Measurements from ENCODE around the gene IGSF21.

DNA sequence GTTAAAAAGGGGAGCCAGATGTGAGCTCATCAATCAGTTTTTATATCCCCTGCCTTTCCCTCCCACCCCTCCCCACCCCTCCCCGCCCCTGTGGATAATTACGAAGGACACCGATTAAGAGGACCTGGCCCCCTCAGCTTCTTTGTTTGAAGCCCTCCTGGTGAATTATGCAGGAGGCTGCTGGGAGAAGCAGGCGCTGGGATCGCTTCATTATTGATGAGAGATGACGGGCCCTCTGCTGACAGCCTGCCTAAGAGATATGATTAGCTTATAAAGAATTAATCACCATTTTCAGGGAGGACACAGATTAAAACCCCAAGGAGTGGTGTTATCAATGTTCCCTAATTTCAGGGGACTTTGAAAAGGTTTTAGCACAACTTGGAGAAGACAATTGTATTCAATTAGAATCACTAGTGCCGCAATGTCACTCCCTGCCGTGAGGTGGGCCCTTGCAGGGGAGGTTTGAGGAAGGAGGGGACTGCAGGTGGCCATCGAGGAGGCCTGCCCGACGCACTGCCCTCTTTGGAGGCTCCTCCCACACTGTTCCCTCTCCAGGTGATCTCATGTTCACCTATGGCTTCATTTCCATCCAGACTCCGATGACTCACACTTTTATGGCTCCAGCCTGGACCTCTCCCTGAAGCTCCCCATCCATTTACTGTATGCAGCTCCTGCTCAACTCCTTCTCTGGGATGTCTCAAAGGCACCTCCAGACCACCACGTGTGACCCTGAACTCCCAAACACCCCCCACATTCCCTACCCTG, 306.1 kb downstream of the IGSF21 start:
- TF ChIP-seq, protein P1, sequence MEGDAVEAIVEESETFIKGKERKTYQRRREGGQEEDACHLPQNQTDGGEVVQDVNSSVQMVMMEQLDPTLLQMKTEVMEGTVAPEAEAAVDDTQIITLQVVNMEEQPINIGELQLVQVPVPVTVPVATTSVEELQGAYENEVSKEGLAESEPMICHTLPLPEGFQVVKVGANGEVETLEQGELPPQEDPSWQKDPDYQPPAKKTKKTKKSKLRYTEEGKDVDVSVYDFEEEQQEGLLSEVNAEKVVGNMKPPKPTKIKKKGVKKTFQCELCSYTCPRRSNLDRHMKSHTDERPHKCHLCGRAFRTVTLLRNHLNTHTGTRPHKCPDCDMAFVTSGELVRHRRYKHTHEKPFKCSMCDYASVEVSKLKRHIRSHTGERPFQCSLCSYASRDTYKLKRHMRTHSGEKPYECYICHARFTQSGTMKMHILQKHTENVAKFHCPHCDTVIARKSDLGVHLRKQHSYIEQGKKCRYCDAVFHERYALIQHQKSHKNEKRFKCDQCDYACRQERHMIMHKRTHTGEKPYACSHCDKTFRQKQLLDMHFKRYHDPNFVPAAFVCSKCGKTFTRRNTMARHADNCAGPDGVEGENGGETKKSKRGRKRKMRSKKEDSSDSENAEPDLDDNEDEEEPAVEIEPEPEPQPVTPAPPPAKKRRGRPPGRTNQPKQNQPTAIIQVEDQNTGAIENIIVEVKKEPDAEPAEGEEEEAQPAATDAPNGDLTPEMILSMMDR (IDR thresholded peaks at IDR 0.05; ENCODE audit: low read depth, low read length, poor library complexity, severe bottlenecking), result no peak
- no peak for TF ChIP-seq EZH2phosphoT487 (IDR thresholded peaks at IDR 0.05; ENCODE audit: borderline replicate concordance, low read length)
